HepG2 (cell line): Measurements from ENCODE around the gene NUDT22. TPM values are rescaled to one million over a fixed set of nuclear protein-coding genes. Genes with fewer than 3 reads are reported as not detected.

Source experiments
- AHR ChIP-seq: IDR thresholded peaks from 2 replicates; pipeline ENCODE4 v1.6.1; 2018; ENCODE audit warnings: missing genetic modification reagents, missing compliant biosample characterization
- FOXO1 ChIP-seq: sonication (generic); formaldehyde crosslinking; IDR thresholded peaks from 2 replicates; pipeline ENCODE4 v1.4.0; 2020; ENCODE audit warnings: missing genetic modification reagents
- HNRNPH1 ChIP-seq: fragments of 200-400 bp; formaldehyde crosslinking; optimal IDR thresholded peaks from 2 replicates; pipeline ENCODE3; 2017; ENCODE audit warnings: mild to moderate bottlenecking, low read depth, low read length
- MAFK ChIP-seq, 2 experiments: IDR thresholded peaks in 1 of 2; conservative IDR thresholded peaks in 1 of 2; 2 replicates each; pipeline ENCODE4 v1.6.1; 2011; ENCODE audit warnings: improper control_type of control experiment in 2 of 2, low read length in 2 of 2
- NCOA2 ChIP-seq: sonication (generic); formaldehyde crosslinking; IDR thresholded peaks from 2 replicates; pipeline ENCODE4 v1.8.0; 2022; ENCODE audit warnings: inconsistent platforms
- NFYC ChIP-seq: IDR thresholded peaks from 2 replicates; pipeline ENCODE4 v1.6.1; 2016; ENCODE audit warnings: missing genetic modification reagents, missing compliant biosample characterization
- PHB2 ChIP-seq: fragments of 450-650 bp; IDR thresholded peaks from 2 replicates; pipeline ENCODE4 v1.6.1; 2018; ENCODE audit not compliant: partially characterized antibody
- PRMT3 ChIP-seq: sonication (generic); formaldehyde crosslinking; IDR thresholded peaks from 2 replicates; pipeline ENCODE4 v1.8.1; 2022; ENCODE audit warnings: low read depth, mild to moderate bottlenecking, moderate library complexity, missing genetic modification reagents, borderline replicate concordance
- RFX1 ChIP-seq: fragments of 450-650 bp; IDR thresholded peaks from 2 replicates; pipeline ENCODE4 v1.6.1; 2017
- SIN3A ChIP-seq: IDR thresholded peaks from 2 replicates; pipeline ENCODE4 v1.6.1; 2011; ENCODE audit warnings: low read depth, mild to moderate bottlenecking, control low read depth, low read length, borderline replicate concordance
- SMAD3 ChIP-seq: sonication (generic); formaldehyde crosslinking; IDR thresholded peaks from 2 replicates; pipeline ENCODE4 v1.4.0; 2020; ENCODE audit warnings: missing genetic modification reagents
- THAP8 ChIP-seq: sonication (generic); formaldehyde crosslinking; IDR thresholded peaks from 2 replicates; pipeline ENCODE4 v1.5.1; 2020; ENCODE audit warnings: missing genetic modification reagents, mild to moderate bottlenecking, borderline replicate concordance
- ZBTB33 ChIP-seq: sonication (generic); formaldehyde crosslinking; IDR thresholded peaks from 2 replicates; pipeline ENCODE4 v1.4.0; 2020; ENCODE audit warnings: missing genetic modification reagents
- ZNF18 ChIP-seq: sonication (generic); formaldehyde crosslinking; IDR thresholded peaks from 2 replicates; pipeline ENCODE4 v1.8.0; 2022; ENCODE audit warnings: mild to moderate bottlenecking, missing genetic modification reagents; ENCODE audit not compliant: insufficient replicate concordance
- ZNF451 ChIP-seq: sonication (generic); formaldehyde crosslinking; IDR thresholded peaks from 2 replicates; pipeline ENCODE4 v1.5.0; 2020; ENCODE audit warnings: mild to moderate bottlenecking, missing genetic modification reagents
- ZNF572 ChIP-seq: sonication (generic); formaldehyde crosslinking; IDR thresholded peaks from 2 replicates; pipeline ENCODE4 v1.5.1; 2020; ENCODE audit warnings: mild to moderate bottlenecking, missing genetic modification reagents
- ZNF598 ChIP-seq: sonication (generic); formaldehyde crosslinking; IDR thresholded peaks from 2 replicates; pipeline ENCODE4 v1.5.1; 2020; ENCODE audit warnings: mild to moderate bottlenecking, missing genetic modification reagents, borderline replicate concordance
- ZNF691 ChIP-seq: sonication (generic); formaldehyde crosslinking; IDR thresholded peaks from 2 replicates; pipeline ENCODE4 v1.4.0; 2020; ENCODE audit warnings: missing genetic modification reagents, low read depth, mild to moderate bottlenecking, borderline replicate concordance
- ZSCAN29 ChIP-seq: sonication (generic); formaldehyde crosslinking; conservative IDR thresholded peaks from 2 replicates; pipeline ENCODE4 v1.4.0; 2020; ENCODE audit warnings: mild to moderate bottlenecking, missing genetic modification reagents
- polyA plus RNA-seq, 8 experiments: library from polyadenylated mRNA; depleted of rRNA in 3 of 8; stranded (reverse) in 7 of 8; unstranded in 1 of 8; fragments of >200 nt; fragmentation: Illumina TruSeq in 4 of 8; extraction: Trizol in 4 of 8; gene quantifications; 2 replicates each; pipeline versions ENCODE4 v1.2.1 to v1.2.3, GENCODE V29; 2011 to 2016; ENCODE audit warnings: low read depth in 4 of 8, missing spikeins in 1 of 8, mixed read lengths in 1 of 8; ENCODE audit not compliant: insufficient read depth in 1 of 8
- total RNA-seq, 5 experiments: library from RNA; depleted of rRNA; stranded (reverse); fragments of >200 nt; fragmentation: Illumina TruSeq; extraction: Trizol; gene quantifications; 2 replicates each; pipeline ENCODE4 v1.2.3, GENCODE V29; 2016; ENCODE audit warnings: low read depth in 1 of 5
- TF ChIP-seq, protein P1 (sequence below): sonication (generic); formaldehyde crosslinking; IDR thresholded peaks from 2 replicates; pipeline ENCODE4 v1.5.1; 2020; ENCODE audit warnings: mild to moderate bottlenecking, missing genetic modification reagents, borderline replicate concordance
- TF ChIP-seq, protein P2 (sequence below): sonication (generic); formaldehyde crosslinking; IDR thresholded peaks from 2 replicates; pipeline ENCODE4 v1.5.0; 2020; ENCODE audit warnings: missing genetic modification reagents, mild to moderate bottlenecking, borderline replicate concordance

Gene NUDT22
- total and polyA plus RNA-seq, 2 of the 13 experiments (the other 11 are each of a cell fraction or from before 2014, with no cell fraction given) = 33.5 to 39.8 TPM

GRCh38 chr11:64225608-64226506, at the start of gene NUDT22, which contains the start of gene TRPT1 (continued):
- TF ChIP-seq, protein P1, sequence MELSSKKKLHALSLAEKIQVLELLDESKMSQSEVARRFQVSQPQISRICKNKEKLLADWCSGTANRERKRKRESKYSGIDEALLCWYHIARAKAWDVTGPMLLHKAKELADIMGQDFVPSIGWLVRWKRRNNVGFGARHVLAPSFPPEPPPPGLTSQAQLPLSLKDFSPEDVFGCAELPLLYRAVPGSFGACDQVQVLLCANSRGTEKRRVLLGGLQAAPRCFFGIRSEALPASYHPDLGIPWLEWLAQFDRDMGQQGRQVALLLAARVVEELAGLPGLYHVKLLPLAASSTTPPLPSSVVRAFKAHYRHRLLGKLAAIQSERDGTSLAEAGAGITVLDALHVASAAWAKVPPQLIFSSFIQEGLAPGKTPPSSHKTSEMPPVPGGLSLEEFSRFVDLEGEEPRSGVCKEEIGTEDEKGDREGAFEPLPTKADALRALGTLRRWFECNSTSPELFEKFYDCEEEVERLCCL = peak; percentile 25; the same call in 1 of the 2 replicates
- TF ChIP-seq MAFK (conservative IDR thresholded peaks at IDR 0.05 in 1 of 2, IDR thresholded peaks at IDR 0.05 in 1 of 2; ENCODE audit: low read length in 2 of 2) = no peak
- TF ChIP-seq AHR (CRISPR knock-in tag) = no peak
- TF ChIP-seq ZSCAN29 (CRISPR knock-in tag) = 0 out of 2 replicates have a peak, but pooled peaks have one; percentile 30
- TF ChIP-seq ZNF598 (CRISPR knock-in tag) = no peak
- TF ChIP-seq FOXO1 (CRISPR knock-in tag) = 0 out of 2 replicates have a peak, but pooled peaks have one; percentile 13
- no peak; the same call in 1 of the 2 replicates for TF ChIP-seq ZNF451 (CRISPR knock-in tag)
- no peak; the same call in 1 of the 2 replicates for TF ChIP-seq PRMT3 (CRISPR knock-in tag)
- no peak for TF ChIP-seq PHB2
- no peak; the same call in 1 of the 2 replicates for TF ChIP-seq SIN3A
- TF ChIP-seq RFX1 = no peak
- no peak for TF ChIP-seq HNRNPH1
- TF ChIP-seq, protein P2, sequence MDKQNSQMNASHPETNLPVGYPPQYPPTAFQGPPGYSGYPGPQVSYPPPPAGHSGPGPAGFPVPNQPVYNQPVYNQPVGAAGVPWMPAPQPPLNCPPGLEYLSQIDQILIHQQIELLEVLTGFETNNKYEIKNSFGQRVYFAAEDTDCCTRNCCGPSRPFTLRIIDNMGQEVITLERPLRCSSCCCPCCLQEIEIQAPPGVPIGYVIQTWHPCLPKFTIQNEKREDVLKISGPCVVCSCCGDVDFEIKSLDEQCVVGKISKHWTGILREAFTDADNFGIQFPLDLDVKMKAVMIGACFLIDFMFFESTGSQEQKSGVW (CRISPR knock-in tag) = no peak
- TF ChIP-seq ZNF691 = peak; percentile 68; the same call in 1 of the 2 replicates
- TF ChIP-seq NCOA2 = 0 out of 2 replicates have a peak, but pooled peaks have one; percentile 23
- 0 out of 2 replicates have a peak, but pooled peaks have one; percentile 32 for TF ChIP-seq ZNF572 (CRISPR knock-in tag)
- peak; percentile 93; the same call in 1 of the 2 replicates for TF ChIP-seq THAP8
- no peak for TF ChIP-seq ZNF18 (CRISPR knock-in tag)
- peak; percentile 83 for TF ChIP-seq NFYC (CRISPR knock-in tag)
- 0 out of 2 replicates have a peak, but pooled peaks have one; percentile 41 for TF ChIP-seq SMAD3 (CRISPR knock-in tag)
- TF ChIP-seq ZBTB33 (CRISPR knock-in tag) = no peak
